Natural killer cell (primary cell): ENCODE measurements around the gene POLR2E. TPM values are rescaled to one million over a fixed set of nuclear protein-coding genes. Genes with fewer than 3 reads are reported as not detected.
A peak's percentile ranks its signal among the peaks of the same experiment; 100 is the strongest.
"Not testable (repeated sequence)": the region's sequence is repeated elsewhere in the genome, so short reads cannot be mapped to it uniquely, and the experiment has no call there.

Experiments used
- ATAC-seq, 3 donors: fragments of 150-1000 bp in 2 of 3; fragments of 200-7000 bp in 1 of 3; cut with Tn5 transposase; 1 replicate in 1 of 3; 2 replicates in 2 of 3; pipeline ENCODE4 v1.10.0; 2021; ENCODE audit warnings: mild to moderate bottlenecking in 2 of 3, moderate library complexity in 2 of 3
- DNase-seq, 2 donors: peaks; one replicate each; pipeline versions ENCODE4 v3.0.0 to v3.0.0-alpha.2; 2013 to 2021; ENCODE audit warnings: mixed read lengths in 1 of 2
- H3K27ac ChIP-seq: one replicate; pipeline ENCODE4 v1.5.1; 2013; ENCODE audit warnings: mild to moderate bottlenecking, low read length
- H3K27me3 ChIP-seq: one replicate; pipeline ENCODE4 v1.6.1; 2013; ENCODE audit warnings: low read length; ENCODE audit not compliant: control insufficient read depth, insufficient read depth
- H3K36me3 ChIP-seq: one replicate; pipeline ENCODE4 v1.6.1; 2013; ENCODE audit warnings: low read length; ENCODE audit not compliant: control insufficient read depth, insufficient read depth
- H3K4me1 ChIP-seq: one replicate; pipeline ENCODE4 v1.6.1; 2013; ENCODE audit warnings: low read length; ENCODE audit not compliant: control insufficient read depth, insufficient read depth
- H3K4me3 ChIP-seq: one replicate; pipeline ENCODE4 v1.5.1; 2013; ENCODE audit warnings: low read length
- H3K9me3 ChIP-seq: one replicate; pipeline ENCODE4 v1.6.1; 2013; ENCODE audit warnings: low read length; ENCODE audit not compliant: control insufficient read depth, insufficient read depth
- H3K27ac Mint-ChIP-seq, 2 donors: one replicate each; pipeline ENCODE4 v1.8.0; 2022; ENCODE audit warnings: mild to moderate bottlenecking in 2 of 2, mixed read lengths in 2 of 2, moderate library complexity in 1 of 2
- H3K27me3 Mint-ChIP-seq, 2 donors: one replicate each; pipeline ENCODE4 v1.8.0; 2022; ENCODE audit warnings: low read depth in 2 of 2, mixed read lengths in 2 of 2
- H3K36me3 Mint-ChIP-seq: one replicate; pipeline ENCODE4 v1.8.0; 2022; ENCODE audit warnings: mixed read lengths
- H3K4me1 Mint-ChIP-seq, 2 donors: one replicate each; pipeline ENCODE4 v1.8.0; 2022; ENCODE audit warnings: mixed read lengths in 2 of 2
- H3K4me3 Mint-ChIP-seq: one replicate; pipeline ENCODE4 v1.8.0; 2022; ENCODE audit warnings: mild to moderate bottlenecking, moderate library complexity, mixed read lengths
- H3K9me3 Mint-ChIP-seq, 2 donors: one replicate each; pipeline ENCODE4 v1.8.0; 2022; ENCODE audit warnings: mixed read lengths in 2 of 2
- CTCF ChIP-seq: fragments of 200-600 bp; IDR thresholded peaks from one replicate; pipeline ENCODE4 v1.8.0; 2022; ENCODE audit warnings: antibody characterized with exemption
- WGBS: methylation state at CpG from one replicate; pipeline ENCODE4 v1.1.7; 2013; ENCODE audit warnings: missing lambda C conversion rate; ENCODE audit not compliant: insufficient coverage; 5-methylcytosine and 5-hydroxymethylcytosine counted together
- intact Hi-C: fragments of 100-400 bp; cut with micrococcal nuclease; formaldehyde crosslinking; loops from one replicate; pipeline ENCODE4 v1.14.2; 2022
- total RNA-seq, 4 donors: library from RNA; stranded (reverse); fragments of 120-200 nt in 1 of 4; gene quantifications; one replicate each; pipeline versions ENCODE4 v1.2.3 to v1.2.4, GENCODE V29; 2013 to 2022

POLR2E gene
- total RNA-seq, 3 donors from 2014 or later (not counting 1 experiment from before 2014, with no cell fraction given): 77.3 to 105 (median 91.6) TPM

GRCh38 chr19:1115646-1116420 is 20.7 kb upstream of the POLR2E start:
- Histone ChIP-seq H3K36me3 (peaks cover 63% of the 10 kb centered on the region), H3K4me1 (peaks cover 13% of the 10 kb centered on the region), H3K9me3 (no peaks in the 10 kb centered on the region), H3K27me3 (no peaks in the 10 kb centered on the region), H3K4me3 (no peak overlapping the region), H3K27ac (no peak overlapping the region)
- no peak for TF ChIP-seq CTCF
- Mint-ChIP-seq H3K4me3 (no peak overlapping the region), H3K27me3 (no peaks in the 10 kb centered on the region), H3K36me3 (no peaks in the 10 kb centered on the region), H3K4me1 (no peaks in the 10 kb centered on the region), H3K27ac (no peak overlapping the region), H3K9me3 (no peaks in the 10 kb centered on the region)
- 96% methylated on average over 35 of the region's 35 CpGs for WGBS
- intact Hi-C loops: no loop called here
- ATAC-seq: no peak
- DNase-seq: no peak

GRCh38 chr19:1114728-1115127 is 19.6 kb upstream of the POLR2E start:
- H3K9me3 ChIP-seq, H3K36me3 Mint-ChIP-seq, H3K4me3 ChIP-seq, H3K27ac ChIP-seq, DNase-seq, ATAC-seq, H3K4me3 Mint-ChIP-seq, H3K27ac Mint-ChIP-seq, H3K4me1 Mint-ChIP-seq, H3K27me3 Mint-ChIP-seq, H3K27me3 ChIP-seq, H3K9me3 Mint-ChIP-seq: not testable (repeated sequence)
- intact Hi-C loops: loop anchor here (5.0 kb wide), 1 partner anchor 78 kb away; no protein-coding TSS in a partner anchor
- 90% methylated on average over 8 of the region's 9 CpGs for WGBS
- Histone ChIP-seq H3K4me1 (peaks cover 13% of the 10 kb centered on the region), H3K36me3 (peaks cover 61% of the 10 kb centered on the region)

- Mint-ChIP-seq H3K9me3 (no peaks in the 10 kb centered on the region), H3K27ac (peak overlapping the region in 1 of 2 donors; percentile 60)
- H3K9me3 ChIP-seq: no peaks in the 10 kb centered on the region
Measured at GRCh38 chr19:1113986-1114483, 18.9 kb upstream of the POLR2E start.

More at GRCh38 chr19:1113986-1114483, 18.9 kb upstream of the POLR2E start:
- Mint-ChIP-seq H3K27me3 (no peaks in the 10 kb centered on the region), H3K4me3 (no peak overlapping the region), H3K4me1 (no peaks in the 10 kb centered on the region), H3K36me3 (no peaks in the 10 kb centered on the region)
- no peak overlapping the region for H3K27ac ChIP-seq
- no peak for TF ChIP-seq CTCF
- peaks cover 13% of the 10 kb centered on the region for H3K4me1 ChIP-seq
- H3K36me3 ChIP-seq: peaks cover 56% of the 10 kb centered on the region
- ATAC-seq: no peak
- 96% methylated on average over 25 of the region's 25 CpGs for WGBS
- H3K27me3 ChIP-seq: no peaks in the 10 kb centered on the region
- H3K4me3 ChIP-seq: no peak overlapping the region
- DNase-seq: peak in 1 of 2 donors; percentile 27
- intact Hi-C loops: loop anchor here (5.0 kb wide), 1 partner anchor 78 kb away; no protein-coding TSS in a partner anchor
